IPS DF 19.7 (cell line): ENCODE data around the gene TARBP1.
"Not testable (repeated sequence)": the region's sequence is repeated elsewhere in the genome, so short reads cannot be mapped to it uniquely, and the experiment has no call there.

Experiments used
- DNase-seq: peaks from one replicate; pipeline ENCODE4 v3.0.0-alpha.2; 2013; ENCODE audit warnings: low read depth, low spot score

The TARBP1 gene

DNA sequence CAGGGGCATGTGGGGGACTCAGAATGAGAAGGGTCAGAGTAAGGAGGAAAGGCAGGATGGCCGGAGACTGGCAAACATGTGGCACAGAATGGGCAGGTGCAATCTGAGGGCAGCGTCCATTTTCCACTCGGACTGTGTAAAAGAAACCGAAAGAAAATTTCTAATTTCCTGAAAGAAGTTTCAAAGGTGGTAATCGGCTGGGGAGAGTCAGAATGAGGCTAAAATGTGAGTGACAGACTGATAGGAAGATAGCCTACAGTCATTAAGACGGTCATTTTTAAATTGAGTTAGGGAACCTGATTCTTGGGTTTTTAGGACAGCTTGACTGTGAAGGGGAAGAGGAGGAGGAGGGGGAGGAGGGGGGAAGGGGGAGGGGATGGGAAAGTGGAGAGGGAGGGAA is 82.1 kb downstream of the TARBP1 start:
- DNase-seq, result no peak

DNA sequence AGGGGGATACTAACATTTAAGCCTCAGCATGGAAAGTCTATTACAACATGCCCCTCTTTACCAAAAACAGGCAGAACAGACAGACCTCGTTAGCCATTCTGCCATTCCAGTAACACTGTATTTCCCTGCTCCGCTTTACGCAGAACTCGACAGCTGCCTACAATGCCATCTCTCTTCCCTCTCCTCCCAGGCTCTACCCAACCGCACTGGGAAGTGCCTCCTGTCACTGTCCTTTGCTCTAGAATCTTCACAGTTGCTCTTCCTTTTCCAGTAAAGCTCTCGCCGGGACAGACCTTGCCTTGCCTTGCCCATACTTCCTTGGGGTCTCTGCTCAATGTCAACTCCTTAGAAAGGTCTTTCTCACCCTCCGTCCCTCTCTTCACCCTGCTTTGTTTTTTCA is 82.9 kb downstream of the TARBP1 start:
- DNase-seq, result no peak

DNA sequence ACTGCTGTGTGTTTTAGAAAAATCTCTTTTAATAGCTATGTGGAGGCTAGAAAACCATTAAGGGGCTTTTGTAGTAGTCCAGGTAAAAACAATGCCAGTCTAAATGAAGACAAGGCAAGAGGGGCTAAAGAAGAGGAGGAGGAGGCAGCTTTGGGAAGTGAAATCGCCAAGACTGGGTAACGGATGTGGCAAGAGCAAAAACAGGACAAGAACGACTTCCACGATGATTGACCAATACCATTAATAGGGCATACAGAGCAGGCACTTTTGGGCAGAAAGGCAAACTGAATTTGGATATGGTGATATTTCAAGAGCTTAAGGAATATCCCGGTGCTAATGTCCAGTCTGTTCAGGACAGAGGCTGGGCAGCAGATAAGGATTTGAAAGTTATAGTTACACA is 83.7 kb downstream of the TARBP1 start:
- DNase-seq, result no peak

DNA sequence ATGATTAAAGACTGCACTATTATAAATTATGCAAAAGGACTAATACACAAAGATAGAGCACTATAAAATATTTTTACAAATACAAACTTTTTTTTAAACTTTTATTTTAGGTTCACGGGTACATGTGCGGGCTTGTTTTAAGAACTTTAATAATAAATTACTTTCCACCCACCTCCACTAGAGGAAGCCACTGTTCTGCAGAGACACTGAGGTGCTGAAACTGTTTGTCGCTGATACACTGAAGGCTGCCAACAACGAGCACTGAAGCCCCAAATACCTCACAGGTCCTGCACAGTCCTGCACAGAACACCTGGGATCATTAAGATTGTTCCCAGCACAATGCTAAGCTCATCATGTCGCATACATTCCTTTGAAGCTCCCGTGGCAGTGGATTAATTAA is 85.8 kb downstream of the TARBP1 start:
- no peak for DNase-seq

DNA sequence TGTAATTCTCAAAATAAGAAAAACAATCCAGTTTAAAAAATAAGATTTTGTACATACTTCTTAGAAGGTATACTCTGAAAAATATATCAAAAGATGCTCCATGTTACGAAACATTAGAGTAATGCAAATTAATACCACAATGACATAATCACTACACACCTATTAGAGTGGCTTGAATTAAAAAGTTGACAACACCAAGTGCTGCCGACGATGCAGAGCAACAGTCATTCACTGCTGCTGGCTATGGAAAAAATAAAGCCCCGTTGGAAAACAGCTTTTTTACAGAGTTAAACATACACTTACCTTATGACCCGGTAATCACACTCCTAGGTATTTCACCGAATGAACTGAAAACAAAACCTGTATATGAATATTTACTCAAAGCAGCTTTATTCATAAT is 90.9 kb downstream of the TARBP1 start:
- DNase-seq, result no peak

DNA sequence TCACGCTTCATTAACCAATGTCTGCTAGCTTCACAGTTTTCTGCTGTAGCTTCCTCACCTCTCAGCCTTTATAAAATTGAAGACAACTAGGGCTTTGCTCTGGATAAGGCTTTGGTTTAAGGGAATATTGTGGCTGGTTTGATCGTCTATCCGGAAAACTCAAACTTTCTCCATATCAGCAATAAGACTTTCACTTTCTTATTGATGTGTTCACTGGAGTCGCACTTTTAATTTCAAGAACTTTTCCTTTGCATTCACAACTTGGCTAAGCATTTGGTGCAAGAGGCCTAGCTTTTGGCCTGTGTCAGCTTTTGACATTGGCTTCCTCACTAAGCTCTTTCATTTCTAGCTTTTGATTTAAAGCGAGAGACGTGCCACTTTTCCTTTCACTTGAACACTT is 92.9 kb downstream of the TARBP1 start:
- no peak for DNase-seq

DNA sequence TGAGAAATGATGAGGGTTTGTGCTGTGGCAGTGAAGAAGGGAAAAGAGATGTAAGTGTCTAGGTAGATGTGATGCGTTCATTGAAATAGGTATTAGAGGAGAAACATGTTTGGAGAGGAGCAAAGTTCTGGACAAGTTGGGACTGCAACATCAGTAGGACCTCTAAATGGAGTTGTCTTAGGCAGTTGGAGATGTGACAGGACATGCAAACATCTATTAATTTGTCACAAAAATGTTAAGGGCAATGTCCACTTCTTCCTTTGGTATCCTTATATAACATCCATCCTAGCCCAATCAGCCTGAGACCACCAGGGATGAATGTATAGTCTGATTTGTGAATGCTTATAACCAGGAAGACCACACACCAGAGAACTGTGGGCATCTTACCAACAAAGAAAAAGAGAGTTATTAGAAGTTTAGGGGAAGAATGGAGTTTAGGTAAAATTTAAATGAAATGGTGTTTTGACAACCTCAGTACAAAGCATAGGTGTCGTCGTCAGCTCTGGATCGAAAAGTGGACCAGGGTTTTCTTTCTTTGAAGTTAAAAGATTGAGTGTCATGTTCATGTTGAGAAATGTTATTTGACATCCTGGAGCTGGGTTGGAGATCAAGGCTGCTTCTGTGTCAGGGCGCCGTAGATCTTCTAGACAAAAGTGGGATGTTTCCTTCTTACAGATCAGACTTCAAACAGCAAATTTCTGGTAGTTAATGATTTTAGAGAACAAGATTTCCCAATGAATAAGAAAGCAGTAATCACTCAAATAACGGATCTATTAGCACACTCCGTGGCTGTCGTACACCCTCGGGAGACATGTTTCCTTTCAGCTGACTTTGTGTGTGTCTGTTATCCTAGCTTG is 97.1 kb downstream of the TARBP1 start:
- DNase-seq, result no peak

DNA sequence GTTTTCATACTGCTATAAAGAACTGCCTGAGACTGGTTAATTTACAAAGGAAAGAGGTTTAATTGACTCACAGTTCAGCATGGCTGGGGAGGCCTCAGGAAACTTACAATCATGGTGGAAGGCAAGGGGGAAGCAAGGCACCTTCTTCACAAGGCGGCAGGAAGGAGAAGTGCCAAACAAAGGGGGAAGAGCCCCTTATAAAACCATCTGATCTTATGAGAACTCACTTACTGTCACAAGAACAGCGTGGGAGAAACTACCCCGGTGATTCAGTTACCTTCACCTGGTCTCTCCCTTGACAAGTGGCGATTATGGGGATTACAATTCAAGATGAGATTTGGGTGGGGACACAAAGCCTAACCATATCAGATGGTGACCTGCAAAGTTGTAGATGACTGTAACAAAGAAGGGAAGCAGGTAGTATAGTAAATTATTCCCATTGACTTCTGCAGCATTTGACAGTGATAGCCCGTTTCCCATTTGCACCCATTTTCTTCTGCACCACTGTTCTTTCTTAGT is 99.3 kb downstream of the TARBP1 start:
- not testable (repeated sequence) for DNase-seq

DNA sequence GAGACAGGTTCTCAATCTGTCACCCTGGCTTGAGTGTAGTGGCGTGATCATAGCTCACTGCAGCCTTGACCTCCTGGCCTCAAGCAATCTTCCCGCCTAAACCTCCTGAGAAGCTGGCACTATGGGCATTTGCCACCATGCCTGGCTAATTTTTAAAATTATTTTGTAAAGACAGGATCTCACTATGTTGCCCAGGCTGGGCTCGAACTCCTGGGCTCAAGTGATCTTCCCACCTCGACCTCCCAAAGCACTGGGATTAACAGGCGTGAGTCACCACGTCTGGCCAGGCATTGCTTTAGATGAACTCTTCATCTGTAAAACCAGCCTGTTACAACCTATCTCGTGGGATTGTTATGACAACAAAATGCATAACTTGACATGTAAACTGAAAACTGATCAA is 103.3 kb downstream of the TARBP1 start:
- DNase-seq, result no peak

DNA sequence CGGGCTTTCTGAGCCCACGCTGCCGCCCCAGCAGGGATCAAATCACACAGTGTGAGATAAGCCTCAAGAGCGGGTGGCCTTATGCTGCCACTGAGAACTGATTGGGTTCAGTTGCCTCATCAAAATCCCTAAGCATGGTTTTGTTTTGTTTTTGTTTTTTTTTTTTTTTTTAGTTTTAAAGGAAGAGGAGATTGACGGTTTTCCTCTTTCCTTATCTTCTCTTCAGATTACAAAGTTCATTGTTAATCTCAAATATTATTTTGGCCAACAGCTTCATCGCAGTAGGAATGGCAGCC is 105.1 kb downstream of the TARBP1 start:
- no peak for DNase-seq

DNA sequence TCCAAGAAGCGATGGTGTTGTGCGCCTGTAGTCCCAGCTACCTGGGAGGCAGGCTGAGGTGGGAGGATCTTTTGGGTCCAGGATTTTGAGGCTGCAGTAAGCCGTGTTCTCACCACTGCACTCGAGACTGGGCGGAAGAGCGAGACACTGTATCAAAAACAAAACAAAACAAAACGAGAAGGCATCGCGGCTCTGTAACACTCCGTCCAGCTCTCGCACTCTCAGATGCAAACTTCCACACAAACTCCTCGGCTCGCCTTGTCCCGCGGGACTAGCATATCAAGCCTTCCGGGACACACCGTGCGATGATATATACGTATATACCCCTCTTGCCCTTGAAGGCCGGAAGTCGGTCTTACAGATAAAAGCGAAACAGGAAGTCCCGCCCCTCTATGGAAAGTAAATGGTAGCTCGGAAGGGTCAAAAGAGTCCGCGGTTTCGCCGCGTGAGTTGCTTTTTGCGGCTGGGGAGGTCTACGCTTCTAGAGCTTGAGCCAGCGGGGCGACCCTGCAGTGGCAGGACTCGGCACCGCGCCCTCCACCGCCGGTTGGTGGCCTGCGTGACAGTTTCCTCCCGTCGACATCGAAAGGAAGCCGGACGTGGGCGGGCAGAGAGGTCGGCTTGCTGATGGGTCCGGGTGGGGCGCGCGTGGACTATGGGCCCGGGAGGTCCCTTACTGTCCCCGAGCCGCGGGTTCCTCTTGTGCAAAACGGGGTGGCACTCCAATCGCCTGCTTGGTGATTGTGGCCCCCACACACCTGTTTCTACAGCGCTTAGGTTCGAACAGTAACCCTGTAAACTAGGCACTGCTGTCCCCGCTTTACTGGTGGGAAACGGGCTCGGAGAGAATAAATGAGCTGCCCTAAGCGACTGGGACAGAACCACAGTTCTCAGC is 105.7 kb downstream of the TARBP1 start, which contains the start of gene COA6:
Gene COA6 (plus strand): TSS at position 393 of the 895 bp plus-strand sequence. CDS start 11 bp downstream, at position 404.
- peak; percentile 90 for DNase-seq

DNA sequence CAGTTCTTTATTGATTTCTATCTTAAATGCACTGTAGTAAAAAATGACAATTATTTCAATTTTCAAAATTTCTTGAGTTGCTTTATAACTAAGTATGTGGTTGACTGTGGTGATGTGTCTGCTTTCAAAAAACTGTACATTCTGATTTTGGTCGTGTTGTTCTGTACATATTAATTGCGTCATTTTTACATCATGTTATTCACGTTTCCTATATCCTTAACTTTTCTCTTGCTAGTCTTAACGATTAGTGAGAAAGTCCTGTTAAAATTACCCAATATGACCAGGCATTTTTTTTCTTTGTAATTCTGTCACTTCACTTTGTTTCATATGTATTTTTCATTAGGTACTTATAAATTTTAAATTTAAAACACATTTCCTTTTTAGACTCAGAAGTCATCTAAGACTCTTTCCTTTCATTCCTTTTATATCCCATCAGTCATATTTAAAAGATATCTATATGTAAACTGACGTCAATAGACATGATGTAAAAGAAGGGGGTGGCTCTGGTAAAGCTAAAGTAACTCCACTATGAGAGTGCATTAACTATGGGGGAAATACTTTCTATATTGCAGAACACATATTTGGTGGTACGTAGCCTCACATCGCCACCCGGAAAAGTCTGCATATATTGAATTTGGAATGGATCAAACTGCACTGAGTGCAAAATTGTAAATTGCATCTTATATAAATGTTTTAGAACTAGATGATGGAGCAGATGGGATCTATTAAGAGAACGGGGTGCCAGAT is 106.8 kb downstream of the TARBP1 start:
- no peak for DNase-seq

DNA sequence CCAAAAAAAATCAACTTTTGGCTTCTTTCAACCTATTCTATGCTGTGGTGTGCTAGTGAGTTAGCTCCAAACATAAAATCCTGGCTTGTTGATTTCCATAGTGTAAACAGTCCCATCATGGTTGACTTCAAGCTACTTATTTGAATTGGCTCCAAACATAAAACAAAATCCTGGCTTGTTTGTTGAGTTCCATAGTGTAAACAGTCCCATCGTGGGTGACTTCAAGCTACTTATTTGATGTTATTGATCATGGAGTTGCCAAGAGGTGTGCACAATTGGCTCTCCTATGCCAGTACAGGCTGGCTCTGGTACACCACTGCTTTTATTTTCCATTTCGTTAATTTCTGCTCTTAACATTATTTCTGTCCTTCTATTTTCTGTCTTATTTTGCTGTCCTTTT is 107.6 kb downstream of the TARBP1 start:
- DNase-seq, result no peak

DNA sequence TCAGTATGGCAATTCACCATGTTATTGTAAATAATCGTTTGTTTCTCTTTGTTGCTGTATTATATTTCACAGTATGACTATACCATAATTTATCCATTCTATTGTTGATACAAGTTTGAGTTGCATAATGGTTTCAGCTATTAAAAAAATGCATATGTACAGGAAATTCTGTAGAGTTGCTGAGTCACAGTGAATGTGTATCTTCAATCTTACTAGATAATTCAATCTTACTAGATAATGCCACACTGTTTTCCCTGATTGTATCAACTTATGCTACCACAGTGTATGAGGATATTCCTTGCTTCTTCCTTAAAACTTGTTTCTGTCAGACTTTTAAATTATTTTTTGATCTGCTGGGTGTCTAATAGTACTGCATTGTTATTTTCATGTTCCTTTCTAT is 109.2 kb downstream of the TARBP1 start:
- no peak for DNase-seq

DNA sequence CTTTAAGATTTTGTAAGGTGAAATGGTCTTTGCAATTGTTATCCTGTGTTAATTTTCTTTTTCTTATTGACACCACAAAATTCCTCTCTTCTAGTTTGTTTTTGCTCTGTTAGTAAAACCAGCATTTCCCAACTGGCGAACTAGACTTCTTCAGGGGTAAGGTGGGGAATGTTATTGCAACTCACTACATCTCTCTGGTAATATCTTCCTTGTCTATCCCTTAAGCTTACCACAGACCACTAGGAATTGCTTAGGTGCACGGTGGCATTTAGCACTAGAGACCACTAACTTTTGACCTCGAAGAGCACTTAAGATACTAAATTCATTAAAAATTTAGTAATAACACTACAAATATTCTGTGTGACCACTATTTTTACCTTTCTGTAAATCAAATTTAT is 109.9 kb downstream of the TARBP1 start:
- DNase-seq, result no peak

DNA sequence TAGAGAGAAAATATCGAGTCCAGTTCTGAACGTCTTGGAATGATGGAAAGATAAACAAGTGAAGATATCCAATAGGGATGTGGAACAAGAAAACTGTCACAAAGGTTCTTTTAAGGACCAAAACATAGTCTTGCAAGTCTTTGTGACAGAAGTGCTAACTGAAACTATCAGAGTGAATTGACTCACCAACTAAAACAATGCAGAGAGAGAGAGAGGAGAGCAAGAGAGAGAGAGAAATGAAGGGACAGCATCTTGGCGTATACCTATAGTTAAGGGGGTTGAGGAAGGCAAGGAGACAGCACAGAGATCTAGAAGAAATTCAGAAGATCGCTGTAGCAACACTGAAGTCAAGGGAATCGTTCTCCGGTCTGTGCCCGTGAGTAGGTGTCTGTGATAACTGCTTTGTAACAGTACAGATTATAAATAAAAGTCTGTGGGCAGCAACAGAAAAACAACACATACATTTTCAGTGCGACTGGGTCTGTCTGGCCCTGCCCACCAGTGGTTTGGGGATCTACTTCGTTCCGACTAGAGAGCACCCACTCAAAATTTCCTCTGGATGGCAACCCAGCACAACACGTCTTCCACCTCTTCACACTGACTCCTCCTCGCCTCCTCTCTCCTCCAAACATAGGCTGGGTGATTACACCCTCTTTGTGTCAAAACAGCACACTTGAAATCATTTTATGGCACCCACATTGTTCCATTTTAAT is 110.5 kb downstream of the TARBP1 start:
- DNase-seq, result no peak

DNA sequence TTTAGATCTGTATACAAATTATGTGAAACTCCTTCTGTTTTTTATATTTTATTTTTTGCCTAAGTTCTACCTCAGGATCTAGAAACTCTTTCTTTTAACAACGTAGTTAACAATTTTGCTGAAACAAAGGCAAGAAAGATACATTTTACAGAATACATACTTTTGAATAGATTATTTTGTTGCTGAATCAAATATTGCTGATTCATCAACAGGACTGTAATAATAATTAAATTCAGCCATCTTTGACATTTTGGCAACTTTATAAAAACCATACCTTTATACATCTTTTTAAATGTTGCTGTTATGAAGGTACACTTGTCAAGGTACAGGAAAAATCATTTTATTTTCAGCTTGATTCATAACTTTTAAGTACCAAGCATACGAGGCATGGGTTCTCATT is 116.4 kb downstream of the TARBP1 start:
- no peak for DNase-seq

DNA sequence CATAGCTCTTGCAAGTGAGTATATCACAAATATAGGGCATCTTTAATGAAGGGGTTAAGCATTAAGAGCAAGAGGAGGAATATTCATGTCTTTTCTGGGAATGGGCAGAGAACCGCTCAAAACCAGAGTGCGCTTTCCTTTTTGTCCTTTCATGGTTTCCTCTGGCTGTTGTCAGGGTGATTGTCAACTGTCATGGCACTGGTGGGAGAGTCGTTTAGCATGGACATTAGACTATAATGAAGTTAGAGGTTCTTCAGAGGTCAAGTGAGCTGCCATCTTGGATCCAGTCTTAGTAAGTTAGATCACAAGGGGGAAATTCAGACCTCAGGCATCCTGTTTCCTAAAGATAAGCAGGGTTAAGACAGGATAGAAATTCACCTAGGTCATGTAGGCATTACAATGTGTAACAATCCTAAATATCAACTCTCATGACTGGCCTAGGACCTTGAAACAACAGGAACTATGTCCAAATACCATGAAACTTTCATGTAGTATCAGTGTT is 117.8 kb downstream of the TARBP1 start:
- no peak for DNase-seq

DNA sequence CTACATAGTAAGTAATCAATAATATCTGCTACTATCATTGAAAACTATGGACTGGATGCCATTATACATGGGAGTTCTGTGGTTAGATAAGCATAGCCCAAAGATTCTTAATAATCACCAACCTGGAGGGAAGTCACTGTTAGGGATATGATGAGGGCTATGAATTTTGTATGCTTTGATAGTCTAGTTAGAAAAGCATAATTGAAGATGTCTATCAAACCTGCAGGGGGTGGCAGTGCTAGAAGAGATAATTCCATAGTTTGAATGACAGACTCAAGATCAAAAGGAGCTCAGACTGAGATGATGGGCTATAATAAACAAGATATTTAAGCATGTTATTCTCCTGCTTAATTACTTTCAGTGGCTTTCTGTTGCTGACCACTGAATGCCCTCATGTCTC is 121.1 kb downstream of the TARBP1 start:
- DNase-seq, result no peak

DNA sequence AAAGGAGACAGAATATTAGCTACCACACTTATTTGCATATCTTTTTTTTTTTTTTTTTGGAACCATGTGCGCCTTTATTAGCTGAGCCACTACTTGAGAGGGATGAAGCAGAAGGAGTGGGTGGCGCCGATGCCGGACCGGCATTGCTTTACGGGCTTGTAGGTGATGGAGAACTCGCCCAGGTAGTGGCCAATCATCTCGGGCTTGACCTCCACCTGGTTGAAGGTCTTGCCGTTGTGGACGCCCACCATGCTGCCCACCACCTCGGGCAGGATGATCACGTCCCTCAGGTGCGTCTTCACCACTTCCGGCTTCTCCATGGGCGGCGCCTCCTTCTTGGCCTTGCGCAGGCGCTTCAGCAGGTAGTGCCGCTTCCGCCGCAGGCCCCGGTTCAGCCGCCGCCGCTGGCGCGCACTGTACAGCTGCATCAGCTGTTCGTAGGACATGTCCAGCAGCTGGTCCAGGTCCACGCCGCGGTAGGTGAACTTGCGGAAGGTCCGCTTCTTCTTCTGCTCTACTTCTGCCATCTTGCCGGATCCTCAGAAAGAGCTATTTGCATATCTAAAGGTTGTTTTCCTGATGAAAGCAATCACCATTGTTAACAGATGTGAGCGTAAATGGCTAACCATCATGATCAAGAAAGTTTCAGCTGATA is 122.2 kb downstream of the TARBP1 start:
- not testable (repeated sequence) for DNase-seq
